ENCODE measurements around the gene KCNA1. TPM values are rescaled to one million over a fixed set of nuclear protein-coding genes. Genes with fewer than 3 reads are reported as not detected.

The KCNA1 gene
- total RNA-seq, 1 experiment from 2014 or later: not detected

DNA sequence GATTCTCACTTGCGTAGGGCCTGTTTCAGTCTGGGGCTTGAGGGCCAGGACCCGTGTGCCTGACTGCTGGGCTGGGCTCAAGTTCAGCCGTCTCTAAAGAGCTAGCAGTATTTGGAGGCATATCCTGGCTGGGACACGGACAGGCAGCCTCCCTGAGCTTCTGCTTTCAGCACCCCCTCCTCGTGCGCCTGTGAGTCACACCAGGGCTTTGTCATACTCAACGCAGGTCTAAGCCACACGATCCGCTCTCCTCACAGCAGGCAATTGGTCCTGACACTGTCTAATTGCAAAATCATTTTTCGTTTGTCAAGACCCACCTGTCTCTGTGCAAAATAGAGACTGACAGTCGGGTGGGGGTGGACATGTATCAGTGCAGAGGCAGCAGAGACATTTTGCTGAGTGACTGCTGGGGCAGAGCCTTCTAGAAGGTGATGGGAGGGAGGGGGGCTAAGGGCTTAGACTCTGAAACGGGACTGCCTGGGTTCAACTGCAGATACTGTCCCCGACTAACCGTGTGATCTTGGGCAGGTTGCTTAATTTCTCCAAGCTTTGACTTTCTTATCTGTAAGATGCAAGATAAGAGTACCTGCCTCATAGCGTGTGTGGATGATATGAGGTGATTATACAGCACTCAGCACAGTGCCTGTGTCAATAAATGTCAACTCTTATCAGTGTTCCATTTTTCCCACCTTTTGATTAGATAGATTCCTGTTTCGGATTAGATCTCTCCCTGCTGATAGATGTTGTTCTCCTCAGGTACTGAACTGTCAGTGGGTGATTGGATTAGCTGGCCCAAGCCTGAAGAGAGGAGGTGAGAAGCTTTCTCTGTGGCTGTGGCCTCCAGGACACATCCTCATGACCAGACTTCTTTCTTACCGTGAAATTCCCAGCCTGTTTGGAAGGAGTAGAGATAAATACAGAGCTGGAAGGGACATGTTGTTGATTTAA is 53.1 kb downstream of the KCNA1 start:
- BruUV-seq (replicated peaks): no TSS peak
- Histone ChIP-seq H3K4me3 (ENCODE audit: low read depth in 2 of 2, low read length in 2 of 2) (no peak overlapping the region), H3K27ac (ENCODE audit: low read length) (no peak overlapping the region), H3K27me3 (ENCODE audit: control insufficient read depth, insufficient read depth, low read length) (peaks cover 4% of the 10 kb centered on the region; the same call in 1 of the 2 replicates), H3K36me3 (ENCODE audit: control insufficient read depth, insufficient read depth, low read length) (no peaks in the 10 kb centered on the region), H3K4me1 (ENCODE audit: control insufficient read depth, insufficient read depth, low read length) (no peaks in the 10 kb centered on the region), H3K9me3 (ENCODE audit: control insufficient read depth, insufficient read depth, low read depth, low read length) (no peaks in the 10 kb centered on the region)
- TF ChIP-seq POLR2AphosphoS5 (IDR thresholded peaks at IDR 0.05; ENCODE audit: low read depth, low read length) (no peak), TCF7L2 (IDR thresholded peaks at IDR 0.05; ENCODE audit: low read depth, low read length) (no peak), SIN3A (IDR thresholded peaks at IDR 0.05; ENCODE audit: borderline replicate concordance, insufficient read depth, low read depth, low read length) (no peak), CTCF (IDR thresholded peaks at IDR 0.05) (no peak)
- TF ChIP-seq, protein P1, sequence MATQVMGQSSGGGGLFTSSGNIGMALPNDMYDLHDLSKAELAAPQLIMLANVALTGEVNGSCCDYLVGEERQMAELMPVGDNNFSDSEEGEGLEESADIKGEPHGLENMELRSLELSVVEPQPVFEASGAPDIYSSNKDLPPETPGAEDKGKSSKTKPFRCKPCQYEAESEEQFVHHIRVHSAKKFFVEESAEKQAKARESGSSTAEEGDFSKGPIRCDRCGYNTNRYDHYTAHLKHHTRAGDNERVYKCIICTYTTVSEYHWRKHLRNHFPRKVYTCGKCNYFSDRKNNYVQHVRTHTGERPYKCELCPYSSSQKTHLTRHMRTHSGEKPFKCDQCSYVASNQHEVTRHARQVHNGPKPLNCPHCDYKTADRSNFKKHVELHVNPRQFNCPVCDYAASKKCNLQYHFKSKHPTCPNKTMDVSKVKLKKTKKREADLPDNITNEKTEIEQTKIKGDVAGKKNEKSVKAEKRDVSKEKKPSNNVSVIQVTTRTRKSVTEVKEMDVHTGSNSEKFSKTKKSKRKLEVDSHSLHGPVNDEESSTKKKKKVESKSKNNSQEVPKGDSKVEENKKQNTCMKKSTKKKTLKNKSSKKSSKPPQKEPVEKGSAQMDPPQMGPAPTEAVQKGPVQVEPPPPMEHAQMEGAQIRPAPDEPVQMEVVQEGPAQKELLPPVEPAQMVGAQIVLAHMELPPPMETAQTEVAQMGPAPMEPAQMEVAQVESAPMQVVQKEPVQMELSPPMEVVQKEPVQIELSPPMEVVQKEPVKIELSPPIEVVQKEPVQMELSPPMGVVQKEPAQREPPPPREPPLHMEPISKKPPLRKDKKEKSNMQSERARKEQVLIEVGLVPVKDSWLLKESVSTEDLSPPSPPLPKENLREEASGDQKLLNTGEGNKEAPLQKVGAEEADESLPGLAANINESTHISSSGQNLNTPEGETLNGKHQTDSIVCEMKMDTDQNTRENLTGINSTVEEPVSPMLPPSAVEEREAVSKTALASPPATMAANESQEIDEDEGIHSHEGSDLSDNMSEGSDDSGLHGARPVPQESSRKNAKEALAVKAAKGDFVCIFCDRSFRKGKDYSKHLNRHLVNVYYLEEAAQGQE (IDR thresholded peaks at IDR 0.05; ENCODE audit: insufficient read depth in 1 of 2, low read depth in 2 of 2, low read length in 1 of 2): no peak
- in situ Hi-C loops (cut with HindIII; ENCODE audit: low pct_unique_long_range_greater_than_20kb, low sequenced_read_pairs) (no loop called here), intact Hi-C loops (cut with micrococcal nuclease; ENCODE audit: unreplicated experiment) (no loop called here)
- ATAC-seq: no peak
- DNase-seq (ENCODE audit: low read depth, low spot score): no peak
- CTCF ChIA-PET: no interaction called here
- POLR2A ChIA-PET: no interaction called here

Other genes with a start within 250 kb of the KCNA1 start
- not detected for gene GALNT8, start 189.5 kb upstream of the KCNA1 start, total RNA-seq (2021; ENCODE audit: unreplicated experiment)
- not detected for gene KCNA5, start 134.0 kb downstream of the KCNA1 start, total RNA-seq (2021; ENCODE audit: unreplicated experiment)

All from Panc1 (cell line).